HepG2 (cell line): ENCODE measurements around the gene TSEN34. TPM values are rescaled to one million over a fixed set of nuclear protein-coding genes. Genes with fewer than 3 reads are reported as not detected.

Experiments used
- DR1 ChIP-seq: sonication (generic); formaldehyde crosslinking; IDR thresholded peaks from 2 replicates; pipeline ENCODE4 v1.8.0; 2021; ENCODE audit warnings: mild to moderate bottlenecking, missing genetic modification reagents, inconsistent platforms
- FOSL2 ChIP-seq: sonication (generic); formaldehyde crosslinking; IDR thresholded peaks from 2 replicates; pipeline ENCODE4 v1.4.0; 2020; ENCODE audit warnings: missing genetic modification reagents
- NFYC ChIP-seq: IDR thresholded peaks from 2 replicates; pipeline ENCODE4 v1.6.1; 2016; ENCODE audit warnings: missing genetic modification reagents, missing compliant biosample characterization
- RORA ChIP-seq: sonication (generic); formaldehyde crosslinking; IDR thresholded peaks from 2 replicates; pipeline ENCODE4 v1.5.0; 2020; ENCODE audit warnings: mild to moderate bottlenecking, missing genetic modification reagents, moderate library complexity
- SALL1 ChIP-seq: sonication (generic); formaldehyde crosslinking; IDR thresholded peaks from 2 replicates; pipeline ENCODE4 v1.8.0; 2022; ENCODE audit warnings: mild to moderate bottlenecking, missing genetic modification reagents
- SNRNP70 ChIP-seq: fragments of 200-400 bp; formaldehyde crosslinking; IDR thresholded peaks from 2 replicates; pipeline ENCODE4 v1.6.1; 2017; ENCODE audit warnings: mild to moderate bottlenecking, low read depth, low read length, moderate library complexity
- SP1 ChIP-seq, 2 experiments: fragments of 450-650 bp in 1 of 2; sonication (generic) in 1 of 2; formaldehyde crosslinking in 1 of 2; IDR thresholded peaks; 2 replicates each; pipeline versions ENCODE4 v1.4.0 to v1.6.1; 2016 to 2020; ENCODE audit warnings: missing genetic modification reagents in 1 of 2
- U2AF1 ChIP-seq: fragments of 200-400 bp; formaldehyde crosslinking; optimal IDR thresholded peaks from 2 replicates; pipeline ENCODE3; 2017; ENCODE audit warnings: mild to moderate bottlenecking, low read depth, low read length
- ZFX ChIP-seq: sonication (generic); formaldehyde crosslinking; IDR thresholded peaks from 2 replicates; pipeline ENCODE4 v1.4.0; 2020; ENCODE audit warnings: mild to moderate bottlenecking, low read depth, missing genetic modification reagents, moderate library complexity
- polyA plus RNA-seq, 8 experiments: library from polyadenylated mRNA; depleted of rRNA in 3 of 8; stranded (reverse) in 7 of 8; unstranded in 1 of 8; fragments of >200 nt; fragmentation: Illumina TruSeq in 4 of 8; extraction: Trizol in 4 of 8; gene quantifications; 2 replicates each; pipeline versions ENCODE4 v1.2.1 to v1.2.3, GENCODE V29; 2011 to 2016; ENCODE audit warnings: low read depth in 4 of 8, missing spikeins in 1 of 8, mixed read lengths in 1 of 8; ENCODE audit not compliant: insufficient read depth in 1 of 8
- total RNA-seq, 5 experiments: library from RNA; depleted of rRNA; stranded (reverse); fragments of >200 nt; fragmentation: Illumina TruSeq; extraction: Trizol; gene quantifications; 2 replicates each; pipeline ENCODE4 v1.2.3, GENCODE V29; 2016; ENCODE audit warnings: low read depth in 1 of 5
- TF ChIP-seq, protein P1 (sequence below): fragments of 450-650 bp; IDR thresholded peaks from 2 replicates; pipeline ENCODE4 v1.6.1; 2016
- TF ChIP-seq, protein P2 (sequence below), 2 experiments: sonication (generic) in 1 of 2; formaldehyde crosslinking in 1 of 2; IDR thresholded peaks; 2 replicates each; pipeline versions ENCODE4 v1.4.0 to v1.6.1; 2016 to 2020; ENCODE audit warnings: borderline replicate concordance in 1 of 2, low read depth in 1 of 2, mild to moderate bottlenecking in 1 of 2, missing genetic modification reagents in 1 of 2
- TF ChIP-seq, protein P3 (sequence below): IDR thresholded peaks from 2 replicates; pipeline ENCODE4 v1.6.1; 2016
- TF ChIP-seq, protein P4 (sequence below): sonication (generic); formaldehyde crosslinking; IDR thresholded peaks from 2 replicates; pipeline ENCODE4 v1.4.0; 2020; ENCODE audit warnings: missing genetic modification reagents, borderline replicate concordance
- TF ChIP-seq, protein P5 (sequence below): sonication (generic); formaldehyde crosslinking; IDR thresholded peaks from 2 replicates; pipeline ENCODE4 v1.4.0; 2020; ENCODE audit warnings: missing genetic modification reagents

The TSEN34 gene
- total and polyA plus RNA-seq, 2 of the 13 experiments (the other 11 are each of a cell fraction or from before 2014, with no cell fraction given): 55.1 to 65.4 TPM

DNA sequence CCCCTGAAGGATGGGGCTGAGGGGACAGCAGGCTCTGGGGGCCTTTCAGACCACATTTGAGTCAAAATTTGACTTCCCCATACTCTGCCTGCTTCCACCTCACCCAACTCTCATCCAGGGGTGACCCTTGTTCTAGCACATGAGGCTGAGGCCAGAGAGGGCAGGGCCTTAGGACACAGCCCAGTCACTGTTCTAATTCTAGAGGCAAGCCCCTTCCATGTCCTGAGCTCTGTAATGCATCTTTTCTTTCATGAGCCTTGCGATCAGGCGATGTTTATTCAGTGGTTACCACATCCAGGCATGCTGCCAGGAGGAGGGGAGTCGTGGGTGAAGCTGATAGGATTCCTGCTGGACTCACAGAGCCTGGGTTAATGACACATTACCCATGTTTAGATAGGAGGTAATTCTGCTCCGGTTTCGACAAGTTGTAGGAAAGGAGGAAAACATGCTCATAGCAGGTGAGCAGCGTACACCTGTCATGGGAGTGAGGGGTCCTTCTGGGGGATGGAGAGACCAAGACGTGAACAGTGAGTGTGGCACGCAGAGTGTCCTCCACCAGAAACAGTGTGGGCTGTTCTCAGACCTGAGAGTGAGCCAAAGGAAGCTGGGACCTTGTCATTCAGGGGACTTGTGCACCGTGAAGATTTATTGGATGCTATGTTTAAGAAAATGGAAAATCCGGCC is 18.8 kb downstream of the TSEN34 start (continued):
- TF ChIP-seq, protein P1, sequence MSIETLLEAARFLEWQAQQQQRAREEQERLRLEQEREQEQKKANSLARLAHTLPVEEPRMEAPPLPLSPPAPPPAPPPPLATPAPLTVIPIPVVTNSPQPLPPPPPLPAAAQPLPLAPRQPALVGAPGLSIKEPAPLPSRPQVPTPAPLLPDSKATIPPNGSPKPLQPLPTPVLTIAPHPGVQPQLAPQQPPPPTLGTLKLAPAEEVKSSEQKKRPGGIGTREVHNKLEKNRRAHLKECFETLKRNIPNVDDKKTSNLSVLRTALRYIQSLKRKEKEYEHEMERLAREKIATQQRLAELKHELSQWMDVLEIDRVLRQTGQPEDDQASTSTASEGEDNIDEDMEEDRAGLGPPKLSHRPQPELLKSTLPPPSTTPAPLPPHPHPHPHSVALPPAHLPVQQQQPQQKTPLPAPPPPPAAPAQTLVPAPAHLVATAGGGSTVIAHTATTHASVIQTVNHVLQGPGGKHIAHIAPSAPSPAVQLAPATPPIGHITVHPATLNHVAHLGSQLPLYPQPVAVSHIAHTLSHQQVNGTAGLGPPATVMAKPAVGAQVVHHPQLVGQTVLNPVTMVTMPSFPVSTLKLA: peak; percentile 43; the same call in 1 of the 2 replicates
- TF ChIP-seq, protein P2, sequence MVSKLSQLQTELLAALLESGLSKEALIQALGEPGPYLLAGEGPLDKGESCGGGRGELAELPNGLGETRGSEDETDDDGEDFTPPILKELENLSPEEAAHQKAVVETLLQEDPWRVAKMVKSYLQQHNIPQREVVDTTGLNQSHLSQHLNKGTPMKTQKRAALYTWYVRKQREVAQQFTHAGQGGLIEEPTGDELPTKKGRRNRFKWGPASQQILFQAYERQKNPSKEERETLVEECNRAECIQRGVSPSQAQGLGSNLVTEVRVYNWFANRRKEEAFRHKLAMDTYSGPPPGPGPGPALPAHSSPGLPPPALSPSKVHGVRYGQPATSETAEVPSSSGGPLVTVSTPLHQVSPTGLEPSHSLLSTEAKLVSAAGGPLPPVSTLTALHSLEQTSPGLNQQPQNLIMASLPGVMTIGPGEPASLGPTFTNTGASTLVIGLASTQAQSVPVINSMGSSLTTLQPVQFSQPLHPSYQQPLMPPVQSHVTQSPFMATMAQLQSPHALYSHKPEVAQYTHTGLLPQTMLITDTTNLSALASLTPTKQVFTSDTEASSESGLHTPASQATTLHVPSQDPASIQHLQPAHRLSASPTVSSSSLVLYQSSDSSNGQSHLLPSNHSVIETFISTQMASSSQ (IDR thresholded peaks at IDR 0.05; ENCODE audit: low read depth): peak; percentile 70; the same call in 1 of the 2 replicates
- TF ChIP-seq, protein P2 (CRISPR knock-in tag; IDR thresholded peaks at IDR 0.05; ENCODE audit: borderline replicate concordance): peak; percentile 83; the same call in 1 of the 2 replicates
- TF ChIP-seq, protein P3, sequence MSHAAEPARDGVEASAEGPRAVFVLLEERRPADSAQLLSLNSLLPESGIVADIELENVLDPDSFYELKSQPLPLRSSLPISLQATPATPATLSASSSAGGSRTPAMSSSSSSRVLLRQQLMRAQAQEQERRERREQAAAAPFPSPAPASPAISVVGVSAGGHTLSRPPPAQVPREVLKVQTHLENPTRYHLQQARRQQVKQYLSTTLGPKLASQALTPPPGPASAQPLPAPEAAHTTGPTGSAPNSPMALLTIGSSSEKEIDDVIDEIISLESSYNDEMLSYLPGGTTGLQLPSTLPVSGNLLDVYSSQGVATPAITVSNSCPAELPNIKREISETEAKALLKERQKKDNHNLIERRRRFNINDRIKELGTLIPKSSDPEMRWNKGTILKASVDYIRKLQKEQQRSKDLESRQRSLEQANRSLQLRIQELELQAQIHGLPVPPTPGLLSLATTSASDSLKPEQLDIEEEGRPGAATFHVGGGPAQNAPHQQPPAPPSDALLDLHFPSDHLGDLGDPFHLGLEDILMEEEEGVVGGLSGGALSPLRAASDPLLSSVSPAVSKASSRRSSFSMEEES (CRISPR knock-in tag): peak; percentile 67
- TF ChIP-seq SNRNP70 (no peak), NFYC (CRISPR knock-in tag) (no peak; the same call in 1 of the 2 replicates), ZFX (CRISPR knock-in tag) (peak; percentile 44; the same call in 1 of the 2 replicates), DR1 (CRISPR knock-in tag) (no peak), SALL1 (peak; percentile 66), U2AF1 (no peak), FOSL2 (CRISPR knock-in tag) (peak; percentile 78), SP1 (IDR thresholded peaks at IDR 0.05) (no peak), SP1 (CRISPR knock-in tag; IDR thresholded peaks at IDR 0.05) (0 out of 2 replicates have a peak, but pooled peaks have one; percentile 26), RORA (CRISPR knock-in tag) (no peak)
- TF ChIP-seq, protein P4, sequence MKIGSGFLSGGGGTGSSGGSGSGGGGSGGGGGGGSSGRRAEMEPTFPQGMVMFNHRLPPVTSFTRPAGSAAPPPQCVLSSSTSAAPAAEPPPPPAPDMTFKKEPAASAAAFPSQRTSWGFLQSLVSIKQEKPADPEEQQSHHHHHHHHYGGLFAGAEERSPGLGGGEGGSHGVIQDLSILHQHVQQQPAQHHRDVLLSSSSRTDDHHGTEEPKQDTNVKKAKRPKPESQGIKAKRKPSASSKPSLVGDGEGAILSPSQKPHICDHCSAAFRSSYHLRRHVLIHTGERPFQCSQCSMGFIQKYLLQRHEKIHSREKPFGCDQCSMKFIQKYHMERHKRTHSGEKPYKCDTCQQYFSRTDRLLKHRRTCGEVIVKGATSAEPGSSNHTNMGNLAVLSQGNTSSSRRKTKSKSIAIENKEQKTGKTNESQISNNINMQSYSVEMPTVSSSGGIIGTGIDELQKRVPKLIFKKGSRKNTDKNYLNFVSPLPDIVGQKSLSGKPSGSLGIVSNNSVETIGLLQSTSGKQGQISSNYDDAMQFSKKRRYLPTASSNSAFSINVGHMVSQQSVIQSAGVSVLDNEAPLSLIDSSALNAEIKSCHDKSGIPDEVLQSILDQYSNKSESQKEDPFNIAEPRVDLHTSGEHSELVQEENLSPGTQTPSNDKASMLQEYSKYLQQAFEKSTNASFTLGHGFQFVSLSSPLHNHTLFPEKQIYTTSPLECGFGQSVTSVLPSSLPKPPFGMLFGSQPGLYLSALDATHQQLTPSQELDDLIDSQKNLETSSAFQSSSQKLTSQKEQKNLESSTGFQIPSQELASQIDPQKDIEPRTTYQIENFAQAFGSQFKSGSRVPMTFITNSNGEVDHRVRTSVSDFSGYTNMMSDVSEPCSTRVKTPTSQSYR (CRISPR knock-in tag): peak; percentile 62; the same call in 1 of the 2 replicates
- TF ChIP-seq, protein P5, sequence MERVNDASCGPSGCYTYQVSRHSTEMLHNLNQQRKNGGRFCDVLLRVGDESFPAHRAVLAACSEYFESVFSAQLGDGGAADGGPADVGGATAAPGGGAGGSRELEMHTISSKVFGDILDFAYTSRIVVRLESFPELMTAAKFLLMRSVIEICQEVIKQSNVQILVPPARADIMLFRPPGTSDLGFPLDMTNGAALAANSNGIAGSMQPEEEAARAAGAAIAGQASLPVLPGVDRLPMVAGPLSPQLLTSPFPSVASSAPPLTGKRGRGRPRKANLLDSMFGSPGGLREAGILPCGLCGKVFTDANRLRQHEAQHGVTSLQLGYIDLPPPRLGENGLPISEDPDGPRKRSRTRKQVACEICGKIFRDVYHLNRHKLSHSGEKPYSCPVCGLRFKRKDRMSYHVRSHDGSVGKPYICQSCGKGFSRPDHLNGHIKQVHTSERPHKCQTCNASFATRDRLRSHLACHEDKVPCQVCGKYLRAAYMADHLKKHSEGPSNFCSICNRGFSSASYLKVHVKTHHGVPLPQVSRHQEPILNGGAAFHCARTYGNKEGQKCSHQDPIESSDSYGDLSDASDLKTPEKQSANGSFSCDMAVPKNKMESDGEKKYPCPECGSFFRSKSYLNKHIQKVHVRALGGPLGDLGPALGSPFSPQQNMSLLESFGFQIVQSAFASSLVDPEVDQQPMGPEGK: peak; percentile 65; the same call in 1 of the 2 replicates
